Calu3 (cell line): Measurements from ENCODE around the gene TSPAN5. TPM values are rescaled to one million over a fixed set of nuclear protein-coding genes. Genes with fewer than 3 reads are reported as not detected.

Source experiments
- BruUV-seq: library from RNA; stranded (reverse); fragments of 400-500 nt; replicated peaks from 2 replicates; lab custom pipeline; 2021; lab: Mats Ljungman, UMichigan
- CTCF ChIA-PET: fragments of 300-600 bp; sonication (Branson Sonifier 250); formaldehyde crosslinking; loops from one replicate; lab custom pipeline; 2022; ENCODE audit warnings: antibody characterized with exemption; lab: Charles Lee
- DNase-seq: peaks from one replicate; pipeline ENCODE4 v3.0.0; 2022
- H3K27ac Mint-ChIP-seq: one replicate; pipeline ENCODE4 v1.8.0; 2022; ENCODE audit warnings: mixed read lengths; ENCODE audit not compliant: unreplicated experiment
- H3K27me3 Mint-ChIP-seq: one replicate; pipeline ENCODE4 v1.8.0; 2022; ENCODE audit warnings: mixed read lengths; ENCODE audit not compliant: unreplicated experiment
- H3K36me3 Mint-ChIP-seq: one replicate; pipeline ENCODE4 v1.8.0; 2022; ENCODE audit warnings: mild to moderate bottlenecking, moderate library complexity, mixed read lengths; ENCODE audit not compliant: insufficient read depth, unreplicated experiment
- H3K4me1 Mint-ChIP-seq: one replicate; pipeline ENCODE4 v1.8.0; 2022; ENCODE audit warnings: mild to moderate bottlenecking, low read depth, mixed read lengths; ENCODE audit not compliant: unreplicated experiment
- H3K4me3 Mint-ChIP-seq: one replicate; pipeline ENCODE4 v1.8.0; 2022; ENCODE audit warnings: mild to moderate bottlenecking, low read depth, moderate library complexity, mixed read lengths; ENCODE audit not compliant: unreplicated experiment
- H3K9me3 Mint-ChIP-seq: one replicate; pipeline ENCODE4 v1.8.0; 2022; ENCODE audit warnings: low read depth, mixed read lengths; ENCODE audit not compliant: unreplicated experiment
- intact Hi-C: fragments of 100-400 bp; cut with micrococcal nuclease; formaldehyde crosslinking; loops from one replicate; pipeline ENCODE4 v1.10.0; 2022; ENCODE audit not compliant: unreplicated experiment
- total RNA-seq: library from RNA; stranded (reverse); gene quantifications from 2 replicates; pipeline ENCODE4 v1.2.3, GENCODE V29; 2022
- TF ChIP-seq, protein P1 (sequence below): fragments of 200-600 bp; IDR thresholded peaks from one replicate; pipeline ENCODE4 v1.8.0; 2022; ENCODE audit warnings: antibody characterized with exemption; ENCODE audit not compliant: unreplicated experiment

The TSPAN5 gene
- total RNA-seq, 1 experiment from 2014 or later = 4.8 TPM

DNA sequence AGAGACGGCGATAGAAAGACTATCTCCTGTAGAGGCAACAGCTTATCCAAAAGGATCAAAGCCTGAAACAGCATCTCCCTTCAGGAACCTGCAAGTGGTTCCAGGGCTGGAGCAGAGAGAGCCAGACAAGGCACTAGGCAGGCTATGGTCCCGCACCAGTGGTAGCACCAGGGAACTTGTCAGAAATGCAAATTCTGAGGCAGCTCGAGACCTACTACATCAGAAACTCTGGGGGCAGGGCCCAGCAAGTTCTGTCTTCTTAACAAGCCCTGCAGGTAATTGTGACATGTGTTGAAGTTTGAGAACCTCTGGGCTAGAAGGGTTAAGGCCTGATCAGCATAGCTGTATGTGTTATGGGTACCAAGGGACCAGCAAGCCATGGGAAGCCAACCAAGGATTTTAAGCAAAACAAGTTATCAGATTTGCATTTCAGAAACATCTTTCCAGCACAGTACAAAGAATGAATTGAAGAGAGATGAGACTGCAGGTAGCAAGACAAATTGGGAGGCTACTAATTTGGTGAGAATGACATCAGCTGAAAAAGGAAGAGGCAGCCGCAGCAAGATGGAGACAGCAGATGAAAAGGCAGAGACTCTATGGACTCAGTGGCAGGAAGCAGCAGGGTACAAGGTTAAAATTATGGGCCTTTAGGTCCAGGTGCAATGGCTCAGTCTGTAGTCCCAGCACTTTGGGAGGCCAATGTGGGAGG is 139.7 kb downstream of the TSPAN5 start:
- Mint-ChIP-seq H3K27me3 (no peaks in the 10 kb centered on the region), H3K9me3 (no peaks in the 10 kb centered on the region), H3K4me3 (no peak overlapping the region), H3K4me1 (peaks cover 13% of the 10 kb centered on the region), H3K36me3 (no peaks in the 10 kb centered on the region), H3K27ac (no peak overlapping the region)
- no peak for DNase-seq
- TF ChIP-seq, protein P1, sequence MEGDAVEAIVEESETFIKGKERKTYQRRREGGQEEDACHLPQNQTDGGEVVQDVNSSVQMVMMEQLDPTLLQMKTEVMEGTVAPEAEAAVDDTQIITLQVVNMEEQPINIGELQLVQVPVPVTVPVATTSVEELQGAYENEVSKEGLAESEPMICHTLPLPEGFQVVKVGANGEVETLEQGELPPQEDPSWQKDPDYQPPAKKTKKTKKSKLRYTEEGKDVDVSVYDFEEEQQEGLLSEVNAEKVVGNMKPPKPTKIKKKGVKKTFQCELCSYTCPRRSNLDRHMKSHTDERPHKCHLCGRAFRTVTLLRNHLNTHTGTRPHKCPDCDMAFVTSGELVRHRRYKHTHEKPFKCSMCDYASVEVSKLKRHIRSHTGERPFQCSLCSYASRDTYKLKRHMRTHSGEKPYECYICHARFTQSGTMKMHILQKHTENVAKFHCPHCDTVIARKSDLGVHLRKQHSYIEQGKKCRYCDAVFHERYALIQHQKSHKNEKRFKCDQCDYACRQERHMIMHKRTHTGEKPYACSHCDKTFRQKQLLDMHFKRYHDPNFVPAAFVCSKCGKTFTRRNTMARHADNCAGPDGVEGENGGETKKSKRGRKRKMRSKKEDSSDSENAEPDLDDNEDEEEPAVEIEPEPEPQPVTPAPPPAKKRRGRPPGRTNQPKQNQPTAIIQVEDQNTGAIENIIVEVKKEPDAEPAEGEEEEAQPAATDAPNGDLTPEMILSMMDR = no peak
- CTCF ChIA-PET = interaction anchor here (0.6 kb wide), 1 partner anchor 10 kb away, joined by 3 read pairs; no protein-coding TSS in a partner anchor
- intact Hi-C loops = no loop called here
- BruUV-seq = no TSS peak

DNA sequence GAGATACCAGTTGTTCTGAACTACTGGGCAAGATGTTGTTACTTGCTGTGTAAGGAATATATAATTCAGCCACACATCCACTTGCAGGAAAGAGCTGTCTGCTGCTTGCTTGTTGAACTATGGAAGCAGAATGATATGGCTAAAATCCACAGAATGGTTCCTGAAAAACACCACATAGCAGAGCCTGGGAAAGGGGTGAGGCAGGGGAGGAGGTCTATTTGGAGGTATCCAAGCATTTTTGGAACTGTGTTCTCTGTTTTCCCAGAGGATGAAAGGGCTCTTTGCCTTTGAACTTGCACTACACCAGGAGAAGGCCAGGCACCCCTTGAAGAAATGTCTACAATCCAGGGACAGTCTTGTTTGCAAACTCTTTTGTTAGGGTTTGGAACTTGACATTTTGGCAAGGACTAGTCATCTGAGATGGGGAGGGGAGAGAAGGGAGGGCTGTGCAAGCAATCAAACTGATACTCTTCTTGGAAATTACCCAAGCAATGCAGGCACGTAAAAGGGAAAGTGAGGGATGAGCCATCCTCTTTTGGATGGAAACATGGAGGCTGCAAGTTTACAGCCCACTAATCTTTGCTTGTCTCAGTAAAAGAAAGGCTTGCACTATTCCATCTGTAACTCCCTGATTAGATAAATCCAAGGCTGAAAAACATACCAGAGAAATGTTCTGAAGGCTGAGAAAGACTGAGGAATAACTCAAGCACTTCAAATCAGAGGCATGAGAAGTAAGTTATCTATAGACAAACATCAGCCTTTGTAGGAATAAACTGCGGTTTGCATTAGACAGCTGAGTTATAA is 141.0 kb downstream of the TSPAN5 start:
- no peak for DNase-seq
- TF ChIP-seq, protein P1 = no peak
- CTCF ChIA-PET = no interaction called here
- H3K36me3 Mint-ChIP-seq = no peaks in the 10 kb centered on the region
- H3K9me3 Mint-ChIP-seq = no peaks in the 10 kb centered on the region
- no peaks in the 10 kb centered on the region for H3K27me3 Mint-ChIP-seq
- H3K4me3 Mint-ChIP-seq = no peak overlapping the region
- no TSS peak for BruUV-seq
- intact Hi-C loops = no loop called here
- peaks cover 13% of the 10 kb centered on the region for H3K4me1 Mint-ChIP-seq
- no peak overlapping the region for H3K27ac Mint-ChIP-seq

DNA sequence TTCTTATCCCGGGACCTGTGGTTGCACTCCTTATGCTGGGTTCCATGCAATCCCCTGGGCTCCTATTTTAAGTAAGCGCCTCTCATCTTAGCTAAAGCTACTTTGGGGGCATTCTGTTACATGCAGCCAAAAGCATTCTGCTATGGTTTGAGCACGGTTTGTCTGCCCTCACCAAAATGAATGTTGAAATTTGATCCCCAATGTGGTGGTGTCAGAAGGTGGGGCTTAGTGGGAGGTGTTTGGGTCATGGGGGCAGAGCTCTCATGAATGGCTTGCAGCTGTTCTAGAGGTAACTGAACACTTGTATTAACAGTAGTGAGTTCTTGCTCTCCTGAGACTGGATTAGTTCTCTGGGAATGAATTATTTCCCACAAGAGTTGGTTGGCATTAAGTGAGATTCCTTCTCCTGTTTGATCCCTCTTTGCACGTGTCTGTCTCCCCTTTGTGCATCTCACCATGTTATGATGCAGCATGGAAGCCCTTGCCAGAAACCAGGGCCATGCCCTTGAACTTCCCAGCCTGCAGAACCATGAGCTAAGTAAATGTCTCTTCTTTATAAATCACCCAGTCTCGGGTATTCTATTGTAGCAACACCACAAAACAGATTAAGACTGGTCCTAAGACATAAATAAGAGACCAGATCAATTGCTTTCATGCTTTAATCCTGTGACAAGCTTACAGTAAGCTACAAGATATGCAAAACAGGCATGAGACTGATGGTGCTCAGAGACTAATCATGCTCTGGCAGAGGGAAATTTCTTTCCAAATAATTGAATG is 141.8 kb downstream of the TSPAN5 start:
- Mint-ChIP-seq H3K4me1 (peaks cover 13% of the 10 kb centered on the region), H3K27ac (no peak overlapping the region), H3K9me3 (no peaks in the 10 kb centered on the region), H3K36me3 (no peaks in the 10 kb centered on the region), H3K4me3 (no peak overlapping the region), H3K27me3 (no peaks in the 10 kb centered on the region)
- BruUV-seq = no TSS peak
- CTCF ChIA-PET = no interaction called here
- DNase-seq = no peak
- TF ChIP-seq, protein P1 = no peak
- intact Hi-C loops = no loop called here

DNA sequence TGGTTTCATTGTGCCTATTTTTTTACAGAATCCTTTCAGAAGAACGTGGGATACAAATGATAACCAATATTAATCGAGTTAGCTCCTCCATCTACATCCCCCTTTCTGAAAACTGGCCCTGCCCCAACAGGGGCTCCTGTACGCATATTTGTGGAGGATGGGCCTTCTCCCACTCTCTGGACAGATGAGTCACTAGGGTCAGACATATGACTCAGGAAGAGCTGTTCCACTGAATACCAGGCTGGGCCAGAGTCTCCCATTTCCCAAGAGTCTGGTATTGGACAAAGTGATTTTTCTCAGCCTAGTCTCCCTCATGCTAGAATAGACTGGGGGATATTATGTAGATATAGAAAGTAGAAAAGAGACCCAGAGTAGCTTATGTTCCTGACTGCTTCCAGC is 142.4 kb downstream of the TSPAN5 start:
- no peaks in the 10 kb centered on the region for H3K27me3 Mint-ChIP-seq
- H3K36me3 Mint-ChIP-seq = no peaks in the 10 kb centered on the region
- TF ChIP-seq, protein P1 = no peak
- peaks cover 13% of the 10 kb centered on the region for H3K4me1 Mint-ChIP-seq
- intact Hi-C loops = no loop called here
- CTCF ChIA-PET = no interaction called here
- H3K4me3 Mint-ChIP-seq = no peak overlapping the region
- BruUV-seq = no TSS peak
- H3K27ac Mint-ChIP-seq = no peak overlapping the region
- H3K9me3 Mint-ChIP-seq = no peaks in the 10 kb centered on the region
- no peak for DNase-seq
